ENCODE data around the gene CHRNE. TPM values are rescaled to one million over a fixed set of nuclear protein-coding genes. Genes with fewer than 3 reads are reported as not detected.
"Not testable (repeated sequence)": the region's sequence is repeated elsewhere in the genome, so short reads cannot be mapped to it uniquely, and the experiment has no call there.

The CHRNE gene
- total RNA-seq, 2 donors from 2014 or later: 0.43 to 0.81 TPM

DNA sequence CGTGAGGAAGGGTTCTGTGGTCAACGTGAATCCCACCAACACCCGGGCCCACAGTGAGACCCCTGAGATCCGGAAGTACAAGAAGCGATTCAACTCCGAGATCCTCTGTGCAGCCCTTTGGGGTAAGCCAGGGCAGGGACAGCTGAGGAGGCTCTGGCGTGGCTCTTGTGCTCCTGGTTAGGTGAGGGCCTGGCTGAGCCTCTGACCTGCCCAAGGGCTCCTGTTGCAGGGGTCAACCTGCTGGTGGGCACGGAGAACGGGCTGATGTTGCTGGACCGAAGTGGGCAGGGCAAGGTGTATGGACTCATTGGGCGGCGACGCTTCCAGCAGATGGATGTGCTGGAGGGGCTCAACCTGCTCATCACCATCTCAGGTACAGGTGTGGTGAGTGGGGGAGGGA, 7.8 kb downstream of the CHRNE start:
- ATAC-seq (no peak), DNase-seq (no peak)
- intact Hi-C loops (cut with DNase I, micrococcal nuclease): no loop called here

DNA sequence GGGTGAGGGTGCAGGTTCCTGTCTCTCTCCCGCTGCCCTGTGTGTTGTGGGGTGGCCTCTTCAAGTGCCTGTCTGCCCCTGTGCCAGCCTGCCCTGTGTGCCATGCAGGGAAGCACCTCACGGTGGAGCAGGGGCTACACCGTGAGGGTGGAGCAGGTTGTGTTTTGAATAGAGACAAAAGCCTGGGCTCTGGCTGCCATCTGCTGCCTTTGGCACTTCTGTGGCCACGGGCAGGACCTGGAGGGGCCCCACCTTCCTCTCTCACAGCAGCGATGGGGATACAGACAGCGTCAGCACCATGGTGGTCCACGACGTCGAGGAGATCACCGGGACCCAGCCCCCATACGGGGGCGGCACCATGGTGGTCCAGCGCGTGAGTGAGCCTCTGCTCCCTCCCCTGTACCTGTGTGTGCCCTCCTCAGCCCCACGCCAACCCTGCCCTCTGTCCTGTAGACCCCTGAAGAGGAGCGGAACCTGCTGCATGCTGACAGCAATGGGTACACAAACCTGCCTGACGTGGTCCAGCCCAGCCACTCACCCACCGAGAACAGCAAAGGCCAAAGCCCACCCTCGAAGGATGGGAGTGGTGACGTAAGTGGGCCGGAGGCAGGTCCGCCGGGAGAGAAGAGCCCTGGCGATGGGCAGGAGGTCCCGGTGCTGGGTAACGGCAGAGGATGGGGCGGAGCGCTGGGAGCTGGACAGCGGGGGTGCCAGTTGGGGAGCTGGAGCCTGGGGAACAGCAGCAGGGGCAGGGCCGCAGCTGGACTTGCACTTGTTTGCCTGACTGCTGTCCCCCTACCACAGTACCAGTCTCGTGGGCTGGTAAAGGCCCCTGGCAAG, 9.0 kb downstream of the CHRNE start:
- no peak for DNase-seq
- intact Hi-C loops (cut with DNase I, micrococcal nuclease): no loop called here
- ATAC-seq: no peak

DNA sequence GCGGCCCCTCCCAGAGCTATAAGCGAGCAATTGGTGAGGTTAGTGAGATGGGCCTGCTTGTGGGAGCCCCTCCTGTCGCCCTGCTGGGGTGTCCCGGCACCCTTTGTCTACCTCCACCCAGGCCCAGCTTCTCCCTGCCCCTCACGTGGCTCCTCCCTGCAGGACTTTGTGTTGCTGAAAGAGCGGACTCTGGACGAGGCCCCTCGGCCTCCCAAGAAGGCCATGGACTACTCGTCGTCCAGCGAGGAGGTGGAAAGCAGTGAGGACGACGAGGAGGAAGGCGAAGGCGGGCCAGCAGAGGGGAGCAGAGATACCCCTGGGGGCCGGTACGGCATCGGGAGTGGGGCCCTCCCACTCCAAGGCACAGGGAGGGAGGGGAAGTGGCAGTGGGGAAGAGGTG, 9.6 kb downstream of the CHRNE start:
- ATAC-seq (no peak), DNase-seq (no peak)
- intact Hi-C loops (cut with DNase I, micrococcal nuclease): no loop called here

DNA sequence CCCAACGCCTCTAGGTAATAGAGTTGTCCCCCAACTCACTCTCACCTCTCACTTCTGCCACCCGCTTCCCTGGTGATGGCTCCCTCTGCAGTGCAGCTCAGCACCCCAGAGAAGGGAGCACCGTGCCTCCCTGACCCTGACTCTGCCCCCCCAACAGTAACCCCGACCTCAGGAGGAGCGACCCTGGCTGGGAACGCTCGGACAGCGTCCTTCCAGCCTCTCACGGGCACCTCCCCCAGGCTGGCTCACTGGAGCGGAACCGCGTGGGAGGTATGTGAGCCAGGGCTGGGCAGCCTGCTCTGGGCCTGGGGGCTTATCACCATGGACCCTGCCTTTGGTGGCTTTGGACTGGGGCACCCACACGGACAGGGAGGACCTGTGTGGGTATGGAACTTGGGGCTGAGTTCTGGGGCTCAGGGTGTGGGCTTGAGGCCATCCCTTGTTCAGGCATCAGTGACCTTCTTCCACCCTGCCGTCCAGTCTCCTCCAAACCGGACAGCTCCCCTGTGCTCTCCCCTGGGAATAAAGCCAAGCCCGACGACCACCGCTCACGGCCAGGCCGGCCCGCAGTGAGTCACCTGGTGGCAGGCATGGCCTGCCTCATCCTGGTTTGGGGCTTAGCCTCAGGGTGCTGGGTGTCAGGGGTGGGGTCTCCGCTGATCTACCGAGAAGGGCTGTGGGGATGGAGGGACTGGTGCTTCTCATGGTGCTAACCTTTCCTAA, 10.2 kb downstream of the CHRNE start:
- DNase-seq: no peak
- intact Hi-C loops (cut with DNase I, micrococcal nuclease): no loop called here
- ATAC-seq: no peak

DNA sequence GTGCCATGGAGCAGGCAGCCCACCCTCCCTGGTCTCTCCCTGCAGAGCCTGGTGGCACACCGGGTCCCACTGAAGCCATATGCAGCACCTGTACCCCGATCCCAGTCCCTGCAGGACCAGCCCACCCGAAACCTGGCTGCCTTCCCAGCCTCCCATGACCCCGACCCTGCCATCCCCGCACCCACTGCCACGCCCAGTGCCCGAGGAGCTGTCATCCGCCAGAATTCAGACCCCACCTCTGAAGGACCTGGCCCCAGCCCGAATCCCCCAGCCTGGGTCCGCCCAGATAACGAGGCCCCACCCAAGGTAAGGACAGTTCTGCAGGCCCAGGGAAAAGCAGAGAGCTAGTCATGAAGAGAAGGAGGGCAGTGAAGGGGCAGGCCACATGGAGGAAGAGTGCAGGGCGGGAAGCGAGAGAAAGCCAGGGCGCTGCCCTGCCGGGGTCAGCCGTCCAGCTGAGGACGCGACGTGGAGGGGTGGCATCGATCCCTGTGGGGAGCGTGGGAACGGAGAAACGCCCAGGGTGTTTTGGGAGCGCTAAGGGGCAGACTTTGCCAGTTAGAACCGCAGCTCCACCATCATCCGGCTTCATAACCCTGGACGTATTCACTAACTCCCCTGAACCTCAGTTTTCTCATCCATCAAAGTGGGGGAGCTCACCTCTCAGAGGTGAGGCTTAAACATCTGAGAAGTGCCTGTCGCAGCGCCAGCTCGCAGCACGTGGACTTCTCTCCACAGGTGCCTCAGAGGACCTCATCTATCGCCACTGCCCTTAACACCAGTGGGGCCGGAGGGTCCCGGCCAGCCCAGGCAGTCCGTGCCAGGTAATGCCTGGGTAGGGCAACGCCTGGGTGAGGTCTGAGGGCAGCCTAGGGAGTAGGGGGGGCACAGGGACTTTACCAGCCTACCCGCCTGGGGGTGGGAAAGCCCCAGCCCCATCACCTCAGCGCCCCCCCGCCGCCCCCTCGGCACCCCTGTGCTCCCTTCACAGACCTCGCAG, 11.2 kb downstream of the CHRNE start:
- intact Hi-C loops (cut with DNase I, micrococcal nuclease): no loop called here
- no peak for ATAC-seq

DNA sequence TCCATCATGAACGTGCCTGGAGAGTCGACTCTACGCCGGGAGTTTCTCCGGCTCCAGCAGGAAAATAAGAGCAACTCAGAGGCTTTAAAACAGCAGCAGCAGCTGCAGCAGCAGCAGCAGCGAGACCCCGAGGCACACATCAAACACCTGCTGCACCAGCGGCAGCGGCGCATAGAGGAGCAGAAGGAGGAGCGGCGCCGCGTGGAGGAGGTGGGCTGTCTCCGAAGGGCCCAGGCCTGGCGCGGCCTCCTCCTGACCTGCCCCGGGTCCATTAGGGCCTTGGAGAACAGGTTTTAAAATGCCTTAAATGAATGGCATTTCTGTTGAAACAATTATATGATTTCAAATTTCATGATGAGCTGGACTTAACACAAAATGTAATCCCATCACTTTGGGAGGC, 15.3 kb downstream of the CHRNE start:
- intact Hi-C loops (cut with DNase I, micrococcal nuclease): loop anchor here (5.0 to 10.0 kb wide), 3 partner anchors 100 to 183 kb away; partner anchors contain the start of genes GLTPD2 (in 2 of the 2), VMO1 (in 2 of the 2) and PELP1 (in 1 of the 2)
- no peak for DNase-seq
- ATAC-seq: no peak

More for the DNA sequence above, 11.2 kb downstream of the CHRNE start:
- DNase-seq: no peak

DNA sequence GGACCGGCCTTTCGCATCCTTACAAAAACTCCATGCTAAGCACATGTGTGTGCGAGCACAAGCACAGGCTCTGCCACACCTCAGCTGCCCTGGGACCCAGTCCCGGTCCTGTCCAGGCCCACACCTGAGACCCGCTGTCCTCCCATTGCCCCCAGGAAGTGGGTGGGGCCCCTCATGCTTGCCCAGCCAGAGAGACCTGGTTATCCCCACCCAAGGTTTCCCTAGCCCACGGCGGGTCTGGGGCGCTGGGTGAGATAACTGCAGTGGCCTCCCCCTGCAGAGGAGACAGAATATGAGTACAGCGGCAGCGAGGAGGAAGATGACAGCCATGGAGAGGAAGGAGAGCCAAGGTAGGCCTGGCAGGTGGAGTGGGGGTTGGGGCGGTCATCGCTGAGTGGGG, 16.1 kb downstream of the CHRNE start:
- no peak for DNase-seq
- ATAC-seq: no peak
- intact Hi-C loops (cut with DNase I, micrococcal nuclease): loop anchor here (5.0 to 10.0 kb wide), 3 partner anchors 100 to 182 kb away; partner anchors contain the start of genes GLTPD2 (in 2 of the 2), VMO1 (in 2 of the 2) and PELP1 (in 1 of the 2)

DNA sequence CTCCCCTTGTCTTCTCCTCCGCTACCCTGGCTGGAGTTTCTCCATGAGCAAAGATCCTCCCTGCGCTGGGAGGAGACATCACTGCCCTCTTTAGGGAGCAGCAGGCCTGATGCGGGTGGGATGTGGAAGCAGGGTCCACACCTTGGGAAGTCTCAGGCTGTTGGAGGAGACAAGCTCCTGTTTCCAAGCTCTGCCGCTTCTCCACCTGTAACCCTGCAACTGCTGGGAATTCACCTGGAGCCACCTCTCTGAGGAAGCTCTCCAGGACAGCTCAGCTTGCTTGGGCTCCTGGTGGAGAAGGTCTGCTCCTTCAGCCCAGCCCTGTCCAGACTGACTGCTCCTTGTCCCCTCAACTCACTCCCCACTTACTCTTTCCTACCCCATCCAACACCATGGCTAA, 18.4 kb downstream of the CHRNE start:
- ATAC-seq (no peak), DNase-seq (no peak)
- intact Hi-C loops (cut with DNase I, micrococcal nuclease): loop anchor here (10.0 kb wide), 2 partner anchors 100 to 180 kb away; partner anchors contain the start of genes GLTPD2 (in 1 of the 2), PELP1 (in 1 of the 2) and VMO1 (in 1 of the 2)

DNA sequence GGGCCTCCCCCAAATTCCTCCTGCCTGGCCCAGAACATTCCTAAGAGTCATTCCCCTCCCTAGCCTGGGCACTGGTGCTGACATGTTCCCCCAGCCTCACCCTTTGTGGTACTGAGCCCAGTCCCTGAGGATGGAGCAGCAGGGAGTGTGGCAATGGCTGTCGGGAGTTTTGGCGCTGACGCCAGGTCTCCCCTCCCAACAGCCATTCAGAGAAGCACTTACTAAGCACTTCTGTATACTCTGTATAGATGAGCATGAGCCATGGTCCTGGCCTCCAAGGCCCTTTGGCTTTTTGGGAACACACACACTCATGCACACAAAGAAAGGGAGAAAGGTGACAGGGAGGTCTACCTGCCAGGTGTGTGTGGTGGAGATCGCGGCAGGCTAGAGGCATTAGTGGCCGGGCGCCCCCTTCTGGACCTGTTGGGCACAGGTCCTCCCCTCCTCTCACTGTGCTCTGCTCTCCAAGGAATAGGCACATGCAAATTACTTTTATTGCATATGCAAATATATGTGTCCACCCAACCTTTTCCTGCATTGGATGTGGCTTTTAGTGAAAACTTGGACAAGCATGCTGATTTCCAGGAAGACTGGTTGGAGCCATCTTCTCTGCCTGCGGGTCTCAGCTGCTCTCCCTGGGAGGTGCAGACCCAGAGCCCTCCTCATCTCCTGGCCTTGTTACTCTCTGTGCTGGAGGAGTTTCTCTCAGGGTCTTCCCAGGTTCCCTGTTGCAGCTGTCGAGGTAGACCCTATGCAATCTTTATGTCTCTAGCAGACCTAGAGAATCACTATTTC, 20.9 kb downstream of the CHRNE start:
- ATAC-seq (peak; percentile 94), DNase-seq (peak in 1 of 2 donors; percentile 81)
- intact Hi-C loops (cut with DNase I, micrococcal nuclease): loop anchor here (10.0 kb wide), 2 partner anchors 97 to 177 kb away; partner anchors contain the start of genes GLTPD2 (in 1 of the 2), PELP1 (in 1 of the 2) and VMO1 (in 1 of the 2)

DNA sequence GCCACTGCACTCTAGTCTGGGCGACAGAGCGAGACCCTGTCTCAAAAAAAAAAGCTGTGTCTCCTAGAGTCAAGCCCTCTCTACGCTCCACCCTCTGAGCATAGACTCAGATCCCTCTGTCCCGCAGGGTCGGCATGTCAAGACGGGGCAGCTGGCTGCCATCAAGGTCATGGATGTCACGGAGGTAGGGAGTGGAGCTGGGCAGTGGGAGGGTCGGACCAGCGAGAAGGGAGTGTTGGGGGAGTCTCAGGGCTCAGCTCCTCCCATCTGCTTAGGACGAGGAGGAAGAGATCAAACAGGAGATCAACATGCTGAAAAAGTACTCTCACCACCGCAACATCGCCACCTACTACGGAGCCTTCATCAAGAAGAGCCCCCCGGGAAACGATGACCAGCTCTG, 22.0 kb downstream of the CHRNE start:
- intact Hi-C loops (cut with DNase I, micrococcal nuclease): loop anchor here (10.0 kb wide), 2 partner anchors 96 to 176 kb away; partner anchors contain the start of genes GLTPD2 (in 1 of the 2), PELP1 (in 1 of the 2) and VMO1 (in 1 of the 2)
- ATAC-seq: no peak
- no peak for DNase-seq

DNA sequence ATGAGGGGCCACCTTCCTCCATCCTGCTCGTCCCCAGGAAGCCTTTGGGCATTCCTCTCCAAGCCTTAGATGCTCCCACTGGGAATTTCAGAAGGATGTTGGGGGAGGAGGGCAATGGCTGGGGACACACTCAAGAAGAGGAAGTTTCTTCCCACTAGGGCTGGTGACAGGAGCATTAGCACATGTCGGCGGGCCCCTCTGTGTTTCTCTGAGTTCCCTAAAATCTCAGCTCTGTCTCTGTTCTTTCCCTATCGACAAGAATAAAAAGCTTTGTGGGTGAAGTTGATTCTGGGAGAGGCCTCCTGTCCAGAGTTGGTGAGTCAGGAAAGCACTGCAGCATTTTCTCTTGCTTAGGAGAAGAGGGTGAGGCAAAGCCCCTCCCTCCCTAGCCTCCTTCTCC, 23.3 kb downstream of the CHRNE start:
- ATAC-seq (no peak), DNase-seq (no peak)
- intact Hi-C loops (cut with DNase I, micrococcal nuclease): no loop called here

DNA sequence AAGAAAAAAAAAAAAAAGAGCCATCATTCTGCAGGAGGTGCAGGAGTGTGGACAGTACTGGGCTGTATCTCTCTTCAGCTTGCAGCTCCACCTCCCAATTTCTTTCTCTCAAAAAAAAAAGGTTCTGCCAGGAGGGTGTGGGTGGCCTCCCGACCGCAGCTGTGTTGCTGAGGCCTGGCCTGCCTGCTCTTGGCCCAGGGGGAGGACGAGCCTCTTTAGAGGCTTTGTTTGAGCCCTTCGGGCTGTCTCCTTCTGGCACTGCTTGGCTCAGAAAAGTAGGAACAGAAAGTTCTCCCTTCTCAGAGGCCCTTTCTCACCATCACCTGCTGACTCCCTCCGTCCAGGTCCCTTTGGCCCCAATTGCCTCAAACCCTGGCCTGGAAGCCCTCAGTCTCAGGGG, 25.8 kb downstream of the CHRNE start:
- DNase-seq (no peak), ATAC-seq (no peak)
- intact Hi-C loops (cut with DNase I, micrococcal nuclease): no loop called here

DNA sequence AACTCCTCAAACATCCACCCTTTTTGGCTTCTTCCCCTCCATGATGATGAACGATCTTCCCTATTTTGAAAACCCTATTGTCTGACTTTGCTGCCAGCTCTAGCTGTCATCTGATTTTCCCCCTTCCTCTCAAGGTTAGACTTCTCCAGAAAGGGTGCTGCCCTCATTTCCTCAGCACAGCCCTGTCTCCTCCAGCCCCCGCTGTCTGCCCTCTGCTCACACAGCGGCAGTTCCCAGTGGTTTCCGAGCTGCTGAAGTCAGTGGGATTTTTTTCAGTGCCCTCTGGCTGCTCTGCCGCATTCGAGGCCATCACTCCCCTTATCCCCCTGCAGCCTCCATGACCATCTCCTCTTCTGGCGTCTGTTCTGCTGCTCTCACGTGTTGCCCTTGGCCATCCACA, 30.1 kb downstream of the CHRNE start:
- ATAC-seq: peak; percentile 20
- intact Hi-C loops (cut with DNase I, micrococcal nuclease): no loop called here

DNA sequence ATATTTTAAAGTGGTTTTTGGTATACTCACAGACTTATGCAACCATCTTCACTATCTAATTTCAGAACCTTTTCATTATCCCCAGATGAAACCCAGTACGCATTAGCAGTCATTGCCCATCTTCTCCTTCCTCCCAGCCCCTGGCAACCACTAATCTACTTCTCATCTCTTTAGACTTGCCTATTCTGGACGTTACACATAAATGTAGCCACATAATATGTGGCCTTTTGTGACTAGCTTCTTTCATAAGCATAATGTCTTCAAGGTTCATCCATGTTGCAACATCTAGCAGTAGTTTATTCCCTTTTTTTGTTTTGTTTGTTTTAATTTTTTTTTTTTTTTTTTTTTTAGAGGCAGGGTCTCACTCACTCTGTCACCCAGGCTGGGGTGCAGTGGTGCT, 32.0 kb downstream of the CHRNE start:
- intact Hi-C loops (cut with DNase I, micrococcal nuclease): no loop called here
- ATAC-seq: no peak
- DNase-seq: no peak

More for the DNA sequence above, 30.1 kb downstream of the CHRNE start:
- DNase-seq: no peak

DNA sequence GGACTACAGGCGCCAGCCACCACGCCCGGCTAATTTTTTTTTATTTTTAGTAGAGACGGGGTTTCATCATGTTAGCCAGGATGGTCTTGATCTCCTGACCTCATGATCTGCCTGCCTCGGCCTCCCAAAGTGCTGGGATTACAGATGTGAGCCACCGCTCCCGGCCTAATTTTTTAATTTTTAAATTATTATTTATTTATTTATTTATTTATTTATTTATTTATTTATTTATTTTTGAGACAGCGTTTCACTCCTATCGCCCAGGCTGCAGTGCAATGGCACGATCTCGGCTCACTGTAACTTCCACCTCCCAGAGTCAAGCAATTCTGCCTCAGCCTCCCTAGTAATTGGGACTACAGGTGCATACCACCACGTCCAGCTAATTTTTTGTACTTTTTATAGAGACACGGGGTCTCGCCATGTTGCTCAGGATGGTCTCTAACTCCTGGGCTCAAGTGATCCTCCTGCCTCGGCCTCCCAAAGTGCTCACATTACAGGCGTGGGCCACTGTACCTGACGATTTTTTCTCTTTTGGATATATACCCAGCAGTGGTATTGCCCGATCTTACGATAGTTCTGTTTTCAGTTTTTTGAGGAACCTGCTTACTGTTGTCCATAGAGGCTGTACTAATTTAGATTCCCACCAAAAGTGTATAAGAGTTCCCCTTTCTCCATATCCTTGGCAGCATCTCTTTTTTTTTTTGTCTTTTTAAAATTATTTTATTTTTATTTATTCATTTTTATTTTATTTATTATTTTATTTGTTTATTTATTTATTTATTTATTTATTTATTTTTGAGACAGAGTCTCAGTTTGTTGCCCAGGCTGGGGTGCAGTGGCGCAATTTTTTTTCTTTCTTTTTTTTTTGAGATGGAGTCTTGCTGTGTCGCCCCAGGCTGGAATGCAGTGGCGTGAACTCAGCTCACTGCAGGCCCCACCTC, 33.6 kb downstream of the CHRNE start:
- ATAC-seq; intact Hi-C loops (cut with DNase I, micrococcal nuclease); DNase-seq: not testable (repeated sequence)

DNA sequence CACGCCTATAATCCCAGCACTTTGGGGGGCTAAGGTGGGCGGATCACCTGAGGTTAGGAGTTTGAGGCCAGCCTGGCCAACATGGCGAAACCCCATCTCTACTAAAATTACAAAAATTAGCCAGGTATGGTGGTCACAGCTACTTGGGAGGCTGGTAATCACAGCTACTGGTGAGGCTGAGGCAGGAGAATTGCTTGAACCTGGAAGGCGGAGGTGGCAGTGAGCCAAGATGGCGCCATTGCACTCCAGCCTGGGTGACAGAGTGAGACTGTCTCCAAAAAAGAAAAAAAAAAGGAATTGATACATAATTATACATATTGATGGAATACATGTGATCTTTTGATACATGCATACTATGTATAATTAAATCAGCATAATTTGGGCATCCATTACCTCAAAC, 35.4 kb downstream of the CHRNE start:
- DNase-seq; intact Hi-C loops (cut with DNase I, micrococcal nuclease); ATAC-seq: not testable (repeated sequence)

DNA sequence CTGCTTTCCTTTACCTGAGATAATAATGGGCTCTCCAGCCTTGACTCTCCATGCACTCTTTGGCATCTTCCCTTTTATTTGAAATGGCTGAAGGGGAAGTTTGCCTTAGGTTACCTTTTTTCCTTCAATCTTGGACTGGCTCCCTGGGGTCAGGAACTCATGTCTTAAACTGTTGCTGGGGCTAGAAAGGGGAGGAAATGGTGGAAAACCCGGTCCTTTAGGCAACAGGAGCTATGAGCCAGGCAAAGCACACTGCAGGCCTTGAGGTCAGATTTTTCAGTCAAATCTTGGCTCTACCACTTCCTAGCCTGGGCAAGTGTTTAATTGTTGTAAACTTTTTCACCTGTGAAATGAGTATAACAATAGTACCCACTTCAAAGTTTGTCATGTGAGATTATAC, 39.6 kb downstream of the CHRNE start:
- intact Hi-C loops (cut with DNase I, micrococcal nuclease): no loop called here
- no peak for DNase-seq
- no peak for ATAC-seq
